ENCODE measurements around the gene ADRA2C. TPM values are rescaled to one million over a fixed set of nuclear protein-coding genes. Genes with fewer than 3 reads are reported as not detected.

ADRA2C gene
- total RNA-seq, 2 experiments from 2014 or later, result not detected

DNA sequence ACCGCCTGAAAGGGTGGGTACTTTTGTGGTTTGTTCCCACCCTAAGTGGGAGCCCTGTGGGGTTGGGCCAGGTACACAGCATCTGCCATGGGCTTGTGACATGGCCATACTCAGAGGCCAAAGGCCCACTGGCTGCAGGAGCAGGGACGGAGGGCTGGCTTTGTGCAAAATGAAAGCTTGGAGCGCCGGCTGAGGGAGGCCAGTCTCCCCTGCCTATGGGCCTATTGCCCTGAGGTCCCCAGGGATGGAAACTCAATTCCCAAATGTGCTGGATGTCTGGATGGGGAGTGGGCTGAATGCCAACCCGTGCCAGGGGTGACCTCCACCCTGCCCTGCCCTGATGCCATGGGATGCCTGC is 10.8 kb downstream of the ADRA2C start:
- DNase-seq, result no peak
- H3K4me1 Mint-ChIP-seq (ENCODE audit: low read depth), result no peaks in the 10 kb centered on the region
- CTCF ChIA-PET, result no interaction called here
- no peak overlapping the region for H3K4me3 Mint-ChIP-seq
- intact Hi-C loops (cut with micrococcal nuclease), result no loop called here
- H3K27me3 Mint-ChIP-seq (ENCODE audit: low read depth), result no peaks in the 10 kb centered on the region
- H3K36me3 Mint-ChIP-seq (ENCODE audit: low read depth), result no peaks in the 10 kb centered on the region
- H3K9me3 Mint-ChIP-seq, result no peaks in the 10 kb centered on the region
- no peak overlapping the region for H3K27ac Mint-ChIP-seq

GRCh38 chr4:3777669-3778068 is 11.5 kb downstream of the ADRA2C start:
- H3K27ac Mint-ChIP-seq, result no peak overlapping the region
- no peak for DNase-seq
- no peaks in the 10 kb centered on the region for H3K9me3 Mint-ChIP-seq
- CTCF ChIA-PET, result no interaction called here
- no peaks in the 10 kb centered on the region for H3K36me3 Mint-ChIP-seq (ENCODE audit: low read depth)
- intact Hi-C loops (cut with micrococcal nuclease), result no loop called here
- no peaks in the 10 kb centered on the region for H3K27me3 Mint-ChIP-seq (ENCODE audit: low read depth)
- no peaks in the 10 kb centered on the region for H3K4me1 Mint-ChIP-seq (ENCODE audit: low read depth)
- H3K4me3 Mint-ChIP-seq, result no peak overlapping the region

- no peak overlapping the region for H3K27ac Mint-ChIP-seq
- H3K36me3 Mint-ChIP-seq (ENCODE audit: low read depth), result no peaks in the 10 kb centered on the region
- no peaks in the 10 kb centered on the region for H3K27me3 Mint-ChIP-seq (ENCODE audit: low read depth)
- DNase-seq, result no peak
- CTCF ChIA-PET, result interaction anchor here (0.6 kb wide), 1 partner anchor 11 kb away, joined by 3 read pairs; no protein-coding TSS in a partner anchor
- no peak overlapping the region for H3K4me3 Mint-ChIP-seq
- H3K4me1 Mint-ChIP-seq (ENCODE audit: low read depth), result no peaks in the 10 kb centered on the region
- H3K9me3 Mint-ChIP-seq, result no peaks in the 10 kb centered on the region
- intact Hi-C loops (cut with micrococcal nuclease), result no loop called here
Measured at GRCh38 chr4:3779509-3779908, 13.3 kb downstream of the ADRA2C start.

DNA sequence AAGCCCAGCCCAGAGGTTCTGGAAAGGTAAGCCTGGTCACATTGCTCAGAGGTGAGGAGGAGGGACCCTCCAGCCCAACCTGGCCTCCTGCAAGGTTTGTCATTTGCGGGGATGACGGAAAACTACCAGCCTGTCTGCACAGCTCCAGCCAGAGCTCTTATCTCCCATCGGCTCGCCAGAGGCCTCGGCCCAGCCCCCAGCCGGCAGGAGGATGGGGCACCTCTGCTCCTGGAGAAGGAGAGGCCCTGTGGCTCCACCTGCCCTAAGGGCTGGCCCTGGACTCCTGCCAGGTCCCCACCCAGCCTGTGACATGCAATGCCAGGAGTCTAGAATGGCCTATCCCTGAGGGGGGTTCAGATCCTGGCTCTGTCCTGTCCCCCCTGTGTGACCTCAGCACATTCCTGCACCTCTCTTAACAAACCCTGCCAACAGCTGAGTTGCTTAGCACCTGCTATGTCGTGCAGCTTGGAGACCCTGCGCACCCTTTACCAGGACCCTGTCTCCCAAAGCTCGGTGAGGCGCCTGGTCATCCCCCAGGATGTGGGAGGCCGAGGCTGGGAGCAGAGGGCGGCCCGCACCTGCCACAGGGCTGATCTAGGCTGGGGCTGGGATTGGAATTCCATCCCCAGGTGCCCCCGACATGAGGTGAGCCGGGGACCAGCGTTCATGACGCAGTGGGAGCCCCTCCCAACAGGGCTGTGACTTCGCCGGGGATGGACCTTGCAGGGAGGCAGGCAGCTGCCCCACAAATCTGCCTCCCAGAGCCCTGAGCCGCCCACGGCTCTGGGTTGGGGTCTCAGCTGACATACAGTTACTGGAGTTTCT is 14.4 kb downstream of the ADRA2C start:
- CTCF ChIA-PET, result no interaction called here
- DNase-seq, result no peak
- H3K4me1 Mint-ChIP-seq (ENCODE audit: low read depth), result no peaks in the 10 kb centered on the region
- no peak overlapping the region for H3K27ac Mint-ChIP-seq
- H3K27me3 Mint-ChIP-seq (ENCODE audit: low read depth), result no peaks in the 10 kb centered on the region
- H3K9me3 Mint-ChIP-seq, result no peaks in the 10 kb centered on the region
- intact Hi-C loops (cut with micrococcal nuclease), result no loop called here
- no peaks in the 10 kb centered on the region for H3K36me3 Mint-ChIP-seq (ENCODE audit: low read depth)
- no peak overlapping the region for H3K4me3 Mint-ChIP-seq

GRCh38 chr4:3781193-3781886 is 15.2 kb downstream of the ADRA2C start:
- intact Hi-C loops (cut with micrococcal nuclease), result no loop called here
- H3K36me3 Mint-ChIP-seq (ENCODE audit: low read depth), result no peaks in the 10 kb centered on the region
- no peaks in the 10 kb centered on the region for H3K4me1 Mint-ChIP-seq (ENCODE audit: low read depth)
- no peak for DNase-seq
- no peaks in the 10 kb centered on the region for H3K27me3 Mint-ChIP-seq (ENCODE audit: low read depth)
- H3K9me3 Mint-ChIP-seq, result no peaks in the 10 kb centered on the region
- no peak overlapping the region for H3K4me3 Mint-ChIP-seq
- CTCF ChIA-PET, result no interaction called here
- H3K27ac Mint-ChIP-seq, result no peak overlapping the region

- no peaks in the 10 kb centered on the region for H3K36me3 Mint-ChIP-seq (ENCODE audit: low read depth)
- CTCF ChIA-PET, result no interaction called here
- no peaks in the 10 kb centered on the region for H3K9me3 Mint-ChIP-seq
- H3K27me3 Mint-ChIP-seq (ENCODE audit: low read depth), result no peaks in the 10 kb centered on the region
- no peak overlapping the region for H3K4me3 Mint-ChIP-seq
- DNase-seq, result no peak
- intact Hi-C loops (cut with micrococcal nuclease), result no loop called here
- no peaks in the 10 kb centered on the region for H3K4me1 Mint-ChIP-seq (ENCODE audit: low read depth)
- no peak overlapping the region for H3K27ac Mint-ChIP-seq
Measured at GRCh38 chr4:3781997-3782930, 16.1 kb downstream of the ADRA2C start.

GRCh38 chr4:3783693-3784306 is 17.6 kb downstream of the ADRA2C start:
- H3K4me3 Mint-ChIP-seq, result no peak overlapping the region
- H3K9me3 Mint-ChIP-seq, result no peaks in the 10 kb centered on the region
- no peaks in the 10 kb centered on the region for H3K4me1 Mint-ChIP-seq (ENCODE audit: low read depth)
- CTCF ChIA-PET, result no interaction called here
- peak; percentile 24 for DNase-seq
- intact Hi-C loops (cut with micrococcal nuclease), result no loop called here
- no peak overlapping the region for H3K27ac Mint-ChIP-seq
- no peaks in the 10 kb centered on the region for H3K27me3 Mint-ChIP-seq (ENCODE audit: low read depth)
- H3K36me3 Mint-ChIP-seq (ENCODE audit: low read depth), result no peaks in the 10 kb centered on the region

- CTCF ChIA-PET, result no interaction called here
- Mint-ChIP-seq H3K27me3 (ENCODE audit: low read depth) (no peaks in the 10 kb centered on the region), H3K4me3 (no peak overlapping the region), H3K4me1 (ENCODE audit: low read depth) (no peaks in the 10 kb centered on the region), H3K36me3 (ENCODE audit: low read depth) (no peaks in the 10 kb centered on the region), H3K27ac (no peak overlapping the region), H3K9me3 (no peaks in the 10 kb centered on the region)
- intact Hi-C loops (cut with micrococcal nuclease), result no loop called here
- no peak for DNase-seq
Measured at GRCh38 chr4:3784454-3785291, 18.5 kb downstream of the ADRA2C start.

GRCh38 chr4:3785292-3785565 is 19.0 kb downstream of the ADRA2C start:
- no peaks in the 10 kb centered on the region for H3K4me1 Mint-ChIP-seq (ENCODE audit: low read depth)
- CTCF ChIA-PET, result no interaction called here
- no peaks in the 10 kb centered on the region for H3K36me3 Mint-ChIP-seq (ENCODE audit: low read depth)
- intact Hi-C loops (cut with micrococcal nuclease), result no loop called here
- H3K27ac Mint-ChIP-seq, result no peak overlapping the region
- no peaks in the 10 kb centered on the region for H3K27me3 Mint-ChIP-seq (ENCODE audit: low read depth)
- no peak for DNase-seq
- H3K9me3 Mint-ChIP-seq, result no peaks in the 10 kb centered on the region
- H3K4me3 Mint-ChIP-seq, result no peak overlapping the region

DNA sequence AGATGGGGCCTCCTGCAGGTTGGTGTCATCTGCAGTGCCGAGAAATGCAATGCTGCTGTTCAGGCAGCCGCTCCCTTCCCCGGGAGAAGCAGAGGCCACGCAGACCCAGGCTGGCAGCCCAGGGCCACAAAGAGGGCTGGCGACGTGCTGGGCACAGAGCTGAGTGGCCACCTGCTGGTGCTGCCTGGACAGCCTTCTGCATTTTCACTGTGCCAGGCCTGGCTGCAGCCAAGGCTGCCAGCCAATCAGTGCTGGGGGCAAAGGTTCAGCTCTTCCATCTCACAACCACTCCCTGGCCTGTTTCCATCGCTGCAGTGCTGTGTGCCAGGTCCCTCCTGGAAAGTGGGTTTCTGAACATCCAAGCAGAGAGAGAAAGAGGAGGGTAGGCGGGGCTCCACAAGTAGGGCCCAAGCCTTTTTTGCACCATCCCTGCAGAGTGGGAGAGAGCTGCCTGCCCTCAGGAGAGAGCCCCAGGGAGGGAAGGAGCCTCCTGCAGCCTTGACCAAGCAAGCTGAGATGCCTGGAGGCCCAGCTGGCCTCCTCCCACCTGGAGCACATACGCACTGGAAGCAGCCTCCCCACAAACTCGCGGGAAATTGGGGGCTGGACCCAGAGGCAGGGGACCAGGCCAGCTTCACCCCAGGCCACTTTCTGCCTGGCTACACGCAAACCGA is 20.1 kb downstream of the ADRA2C start:
- Mint-ChIP-seq H3K36me3 (ENCODE audit: low read depth) (no peaks in the 10 kb centered on the region), H3K27ac (no peak overlapping the region), H3K9me3 (no peaks in the 10 kb centered on the region), H3K4me1 (ENCODE audit: low read depth) (no peaks in the 10 kb centered on the region), H3K27me3 (ENCODE audit: low read depth) (peaks cover 3% of the 10 kb centered on the region), H3K4me3 (no peak overlapping the region)
- intact Hi-C loops (cut with micrococcal nuclease), result no loop called here
- DNase-seq, result no peak
- CTCF ChIA-PET, result no interaction called here

- CTCF ChIA-PET, result no interaction called here
- no peak for DNase-seq
- Mint-ChIP-seq H3K4me1 (ENCODE audit: low read depth) (no peaks in the 10 kb centered on the region), H3K9me3 (no peaks in the 10 kb centered on the region), H3K36me3 (ENCODE audit: low read depth) (no peaks in the 10 kb centered on the region), H3K4me3 (no peak overlapping the region), H3K27ac (no peak overlapping the region), H3K27me3 (ENCODE audit: low read depth) (peaks cover 8% of the 10 kb centered on the region)
- intact Hi-C loops (cut with micrococcal nuclease), result no loop called here
Measured at GRCh38 chr4:3787489-3788365, 21.5 kb downstream of the ADRA2C start.
